ENCODE measurements around the gene HEPACAM.

The HEPACAM gene

GRCh38 chr11:124884869-124885479 lies 50.9 kb downstream of the HEPACAM start:
- DNase-seq (ENCODE audit: low read depth, low spot score) = no peak

DNA sequence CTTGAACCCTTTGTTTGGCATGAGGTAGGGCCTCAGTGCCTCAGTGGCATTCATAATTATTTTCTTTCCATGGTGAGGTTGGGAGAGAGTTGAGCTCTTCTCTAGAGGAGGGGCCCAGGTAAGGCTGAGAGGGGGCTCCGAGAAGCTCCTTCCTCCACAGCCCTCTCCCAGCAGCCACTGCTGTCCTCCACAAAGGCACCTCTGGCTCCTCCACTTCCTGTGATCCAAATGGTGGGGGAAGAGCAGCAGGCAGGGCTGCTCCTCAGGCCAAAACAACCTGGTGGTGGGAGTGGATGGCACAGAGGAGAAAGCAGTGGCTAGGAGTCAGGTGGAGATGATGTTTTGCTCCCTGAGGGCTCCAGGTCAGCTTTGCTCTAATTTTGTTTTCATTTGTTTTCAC lies 51.5 kb downstream of the HEPACAM start:
- no peak for DNase-seq (ENCODE audit: low read depth, low spot score)

DNA sequence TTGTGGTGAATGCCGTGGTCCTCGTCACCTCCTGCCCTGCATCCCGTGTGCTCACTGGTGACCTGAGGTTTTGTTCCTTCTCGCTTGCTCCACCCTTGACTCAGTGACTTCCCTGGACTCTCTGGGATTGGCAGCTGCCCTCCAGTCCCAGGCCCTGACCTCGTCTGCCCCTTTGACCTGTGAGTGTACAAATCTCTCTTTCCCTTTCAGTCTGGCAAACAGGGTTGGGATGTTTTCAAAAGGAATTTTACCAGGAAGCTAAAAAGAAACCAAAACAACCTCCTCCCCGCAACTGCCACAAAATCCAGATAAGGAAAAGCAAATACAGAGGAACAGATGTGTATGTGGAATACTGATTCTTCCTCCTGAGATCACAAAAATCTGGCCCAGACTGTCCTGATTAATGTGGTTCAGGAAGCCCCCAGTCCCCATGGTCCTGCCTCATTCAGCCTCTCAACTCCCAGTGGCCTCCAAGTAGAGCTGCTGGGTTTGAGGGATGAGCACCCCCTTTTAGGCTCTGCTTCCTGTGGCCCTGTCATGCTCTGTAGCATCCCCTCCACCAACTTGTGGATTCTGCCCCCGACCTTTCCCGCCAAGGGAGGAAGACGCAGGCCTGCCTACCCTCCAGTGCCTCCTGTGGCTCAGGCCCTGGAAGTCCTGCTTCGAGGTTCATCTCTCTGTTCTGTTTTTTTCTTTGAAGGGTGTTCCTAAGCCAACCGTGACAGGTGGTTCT lies 53.3 kb downstream of the HEPACAM start:
- DNase-seq (ENCODE audit: low read depth, low spot score) = no peak

DNA sequence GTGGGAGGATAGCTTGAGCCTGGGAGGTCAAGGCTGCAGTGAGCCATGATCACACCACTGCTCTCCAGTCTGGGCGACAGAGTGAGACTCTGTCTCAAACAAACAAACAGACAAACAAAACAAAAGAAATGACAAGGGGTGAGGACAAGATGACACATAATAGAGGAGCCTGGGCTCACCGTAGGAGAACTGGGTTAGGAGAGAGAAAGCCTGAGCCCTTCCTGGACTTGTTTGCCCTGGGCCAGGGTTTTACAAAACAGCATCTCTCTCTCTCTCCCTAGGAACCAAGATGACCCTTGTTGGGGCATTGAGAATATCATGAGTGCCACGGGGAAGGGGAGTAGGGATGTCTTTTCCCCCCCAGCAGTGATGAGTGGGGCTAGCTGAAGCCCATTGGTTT lies 54.9 kb downstream of the HEPACAM start:
- DNase-seq (ENCODE audit: low read depth, low spot score) = no peak

GRCh38 chr11:124880290-124880611 lies 55.6 kb downstream of the HEPACAM start:
- DNase-seq (ENCODE audit: low read depth, low spot score) = no peak

DNA sequence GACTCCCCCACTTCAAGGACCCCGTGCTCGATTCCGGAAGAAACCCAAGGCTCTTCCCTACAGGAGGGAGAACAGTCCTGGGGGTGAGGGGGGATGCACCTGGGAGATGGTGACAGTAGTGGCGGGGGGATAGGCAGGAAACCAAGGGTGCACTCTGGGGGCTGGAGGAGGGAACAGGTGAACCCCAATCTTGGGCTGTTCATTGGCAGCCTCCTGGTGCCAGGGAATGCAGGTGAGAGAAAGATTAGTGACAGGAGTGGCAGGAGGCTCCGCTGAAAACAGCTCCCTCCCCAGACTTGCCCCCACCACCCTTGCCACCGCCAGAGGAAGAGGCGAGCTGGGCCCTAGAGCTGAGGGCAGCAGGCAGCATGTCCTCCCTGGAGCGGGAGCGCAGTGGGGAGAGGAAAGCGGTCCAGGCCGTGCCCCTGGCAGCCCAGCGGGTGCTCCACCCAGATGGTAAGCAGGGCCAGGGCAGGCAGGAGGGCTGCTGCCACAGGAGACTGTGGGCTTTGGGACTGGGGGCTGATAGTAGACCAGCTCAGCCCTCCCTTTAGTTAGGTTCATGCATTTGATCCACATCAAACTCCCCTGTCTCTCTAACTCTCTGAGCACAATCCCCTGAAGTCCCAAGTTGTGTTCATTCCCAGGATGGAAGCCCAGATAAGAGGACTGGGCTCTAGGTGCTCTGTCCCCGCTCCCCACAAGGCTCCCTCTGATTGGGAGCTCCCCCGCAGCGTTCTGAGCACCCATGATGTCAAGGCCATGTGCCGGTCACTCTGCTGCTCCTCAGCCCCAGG lies 56.2 kb downstream of the HEPACAM start:
- no peak for DNase-seq (ENCODE audit: low read depth, low spot score)

DNA sequence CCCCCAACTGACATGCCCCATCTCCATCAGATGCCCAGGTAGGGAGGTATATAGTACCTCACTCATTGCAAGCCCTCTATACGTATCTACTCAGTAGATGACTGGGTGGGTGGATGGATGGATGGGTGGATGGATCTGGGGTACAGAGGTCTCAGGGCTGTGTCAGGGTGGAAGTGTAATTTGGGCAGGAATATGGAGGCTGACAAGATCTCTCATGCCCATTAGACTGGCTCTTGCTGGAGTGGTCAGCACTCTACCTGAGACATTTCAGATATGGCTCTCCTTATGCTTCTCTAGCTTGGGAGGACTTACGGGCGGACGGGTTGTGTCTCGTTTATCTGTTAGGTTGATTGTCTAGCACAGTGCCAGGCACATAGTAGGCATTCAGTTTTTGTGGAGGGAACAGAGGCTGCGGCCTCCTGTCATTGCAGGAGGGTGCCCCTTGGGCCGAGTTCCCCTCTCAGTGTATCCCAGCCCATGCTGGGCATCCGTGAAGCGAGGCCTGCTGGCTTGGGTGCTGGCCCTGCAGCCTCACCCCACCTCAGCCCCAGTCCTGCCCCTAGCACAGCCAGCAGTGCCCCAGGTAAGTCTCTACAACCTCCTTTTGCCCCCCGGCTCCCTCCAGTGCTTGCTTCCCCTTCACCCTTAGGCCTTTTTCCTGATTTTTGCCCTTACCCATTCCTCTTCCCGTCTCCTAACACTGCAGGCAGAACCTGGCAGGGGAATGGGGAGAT lies 56.9 kb downstream of the HEPACAM start:
- DNase-seq (ENCODE audit: low read depth, low spot score) = no peak

DNA sequence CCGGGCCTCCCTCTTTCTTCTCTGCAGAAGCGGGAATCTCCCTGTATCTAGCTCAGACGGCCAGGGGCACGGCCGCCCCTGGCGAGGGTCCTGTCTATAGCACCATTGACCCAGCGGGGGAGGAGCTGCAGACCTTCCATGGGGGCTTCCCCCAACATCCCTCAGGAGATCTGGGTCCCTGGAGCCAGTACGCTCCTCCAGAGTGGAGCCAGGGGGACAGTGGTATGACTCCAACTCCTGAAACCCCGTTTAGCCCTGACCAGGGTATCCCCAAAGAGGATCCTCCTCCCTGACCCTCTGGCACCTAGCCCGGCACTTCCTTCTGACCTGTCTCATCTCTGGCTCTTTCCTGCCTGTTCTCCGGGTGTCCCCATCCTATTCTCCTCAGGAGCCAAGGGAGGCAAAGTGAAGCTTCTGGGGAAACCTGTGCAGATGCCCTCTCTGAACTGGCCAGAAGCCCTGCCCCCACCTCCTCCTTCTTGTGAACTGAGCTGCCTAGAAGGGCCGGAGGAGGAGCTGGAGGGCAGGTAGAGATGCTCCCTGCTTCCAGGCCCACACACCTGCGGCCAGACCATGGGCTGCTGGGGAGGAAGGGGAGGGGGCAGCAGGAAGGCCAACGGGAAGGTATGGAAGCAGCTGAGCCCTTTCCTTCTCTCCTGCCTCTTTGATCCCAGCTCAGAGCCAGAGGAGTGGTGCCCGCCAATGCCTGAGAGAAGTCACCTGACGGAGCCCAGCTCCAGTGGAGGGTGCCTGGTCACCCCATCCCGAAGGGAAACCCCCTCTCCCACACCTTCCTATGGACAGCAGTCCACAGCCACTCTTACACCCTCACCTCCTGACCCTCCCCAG lies 57.7 kb downstream of the HEPACAM start:
- no peak for DNase-seq (ENCODE audit: low read depth, low spot score)

DNA sequence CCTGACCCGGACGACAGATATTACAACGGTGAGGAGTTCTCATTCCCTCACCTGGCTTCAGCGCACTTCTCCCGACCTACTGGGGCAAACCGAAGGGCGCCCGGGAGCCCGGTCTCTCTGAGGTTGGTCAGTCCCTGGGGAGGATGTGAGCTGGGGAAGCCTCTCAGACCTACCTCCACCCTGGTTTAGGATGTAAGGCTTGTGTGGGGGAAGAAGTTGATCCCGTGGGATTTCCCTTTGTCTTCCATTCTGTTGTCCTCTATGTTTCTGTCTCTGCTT lies 58.3 kb downstream of the HEPACAM start:
- DNase-seq (ENCODE audit: low read depth, low spot score) = no peak

DNA sequence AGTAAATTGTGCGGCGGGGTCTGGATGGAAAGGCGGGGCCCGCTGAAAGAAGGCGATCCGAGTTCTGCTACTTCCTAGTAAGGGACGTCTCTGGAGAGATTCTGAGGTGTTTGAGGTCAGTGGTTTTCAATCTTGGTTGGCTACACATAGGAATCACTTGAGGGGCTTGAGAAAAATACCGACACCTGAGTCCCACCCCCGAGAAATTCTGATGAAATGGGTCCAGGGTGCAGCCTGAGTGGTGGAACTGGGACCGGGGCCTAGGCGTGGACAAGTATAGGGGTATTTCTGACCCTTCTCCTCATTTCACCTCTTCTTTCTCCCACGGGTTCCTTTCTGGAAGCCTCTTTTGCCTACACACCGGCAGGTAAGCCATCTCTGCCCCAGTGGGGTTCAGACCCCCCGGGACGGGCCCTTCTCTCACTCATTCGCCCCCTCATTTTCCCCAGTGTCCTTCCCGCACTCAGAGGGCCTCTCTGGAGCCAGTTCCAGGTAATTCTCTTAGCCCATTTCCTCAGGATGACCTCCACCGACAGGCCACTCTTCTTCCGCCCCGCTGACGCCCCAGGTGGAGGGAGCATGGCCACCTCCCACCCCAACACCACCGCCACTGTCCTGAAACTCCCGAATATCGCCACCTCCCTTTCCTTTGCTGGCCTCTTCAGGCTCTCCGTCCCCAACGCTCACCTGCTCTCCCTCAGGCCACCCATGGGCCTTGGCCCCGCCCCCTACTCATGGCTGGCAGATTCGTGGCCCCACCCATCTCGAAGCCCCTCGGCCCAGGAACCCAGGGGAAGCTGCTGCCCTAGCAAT lies 58.8 kb downstream of the HEPACAM start:
- DNase-seq (ENCODE audit: low read depth, low spot score) = no peak

DNA sequence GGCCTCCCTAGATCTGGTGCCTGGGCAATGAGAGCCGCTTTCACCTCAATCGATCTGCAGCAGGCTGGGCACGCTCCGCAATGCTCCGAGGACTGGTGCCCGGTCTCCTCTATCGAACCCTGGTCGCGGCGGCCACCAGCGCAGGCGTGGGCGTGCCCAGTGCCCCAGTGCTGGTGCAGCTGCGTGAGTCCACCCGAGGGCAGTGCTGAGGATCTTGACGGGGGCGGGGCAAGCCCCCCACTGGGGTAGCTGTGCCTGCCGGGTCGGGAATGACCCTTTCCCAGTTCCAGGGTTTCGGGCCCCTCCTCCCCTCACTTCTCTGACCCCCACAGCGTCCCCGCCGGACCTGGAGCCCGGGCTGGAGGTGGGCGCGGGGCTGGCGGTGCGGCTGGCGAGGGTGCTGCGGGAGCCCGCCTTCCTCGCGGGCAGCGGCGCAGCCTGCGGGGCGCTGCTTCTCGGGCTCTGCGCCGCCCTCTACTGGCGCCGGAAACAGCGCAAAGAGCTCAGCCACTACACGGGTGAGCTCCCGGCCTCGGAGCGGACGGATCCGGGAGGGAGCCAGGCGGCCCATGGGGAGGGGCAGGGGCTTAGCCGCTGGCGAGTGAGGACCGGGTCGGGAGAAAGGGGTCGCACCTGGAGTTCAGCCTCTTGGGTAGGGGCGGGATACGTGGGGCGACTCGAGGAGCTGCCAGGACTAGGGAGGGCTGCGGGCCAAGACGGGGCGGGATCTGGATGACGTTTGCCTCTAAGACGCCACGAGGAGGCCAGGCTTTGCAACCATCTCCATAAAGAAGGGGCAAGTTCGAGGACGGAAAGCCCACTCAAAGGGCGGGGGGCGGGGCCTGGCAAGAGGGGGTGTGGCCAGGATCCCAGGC lies 59.7 kb downstream of the HEPACAM start:
- DNase-seq (ENCODE audit: low read depth, low spot score) = peak; percentile 88

- DNase-seq (ENCODE audit: low read depth, low spot score) = no peak
Observed at GRCh38 chr11:124875401-124875800, 60.4 kb downstream of the HEPACAM start.

- DNase-seq (ENCODE audit: low read depth, low spot score) = no peak
Observed at GRCh38 chr11:124874571-124875255, 61.1 kb downstream of the HEPACAM start.

DNA sequence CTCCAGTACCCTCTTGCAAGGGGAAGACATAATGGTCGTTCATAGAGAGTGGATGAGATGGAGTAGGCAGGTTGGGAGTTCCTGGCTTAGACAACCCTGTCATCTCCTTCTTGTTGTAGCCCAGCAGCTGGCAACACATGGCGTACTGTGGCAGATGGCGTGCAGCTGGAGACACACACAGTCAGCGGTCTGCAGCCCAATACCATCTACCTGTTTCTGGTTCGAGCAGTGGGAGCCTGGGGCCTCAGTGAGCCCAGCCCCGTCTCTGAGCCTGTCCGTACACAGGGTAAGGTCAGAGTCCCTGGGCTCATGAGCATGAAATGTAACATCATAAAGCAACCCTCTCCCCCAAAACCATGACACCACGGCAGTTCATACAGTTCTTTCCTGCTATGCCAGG lies 61.9 kb downstream of the HEPACAM start:
- DNase-seq (ENCODE audit: low read depth, low spot score) = no peak

DNA sequence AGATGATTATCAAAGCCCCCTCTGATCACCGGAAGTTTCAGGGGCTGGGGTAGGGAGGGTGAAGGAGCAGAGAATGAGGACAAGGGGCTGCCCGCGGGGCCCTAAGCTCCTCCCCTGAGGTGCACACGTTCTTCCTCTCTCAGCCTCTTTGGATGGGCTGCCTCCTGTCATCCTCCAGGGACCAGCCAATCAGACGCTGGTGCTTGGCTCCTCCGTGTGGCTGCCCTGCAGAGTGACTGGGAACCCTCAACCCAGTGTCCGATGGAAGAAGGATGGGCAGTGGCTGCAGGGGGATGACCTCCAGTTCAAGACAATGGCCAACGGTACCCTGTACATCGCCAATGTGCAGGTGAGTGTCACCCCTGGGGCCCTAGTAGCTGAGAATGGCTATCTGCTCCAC lies 63.1 kb downstream of the HEPACAM start:
- no peak for DNase-seq (ENCODE audit: low read depth, low spot score)

DNA sequence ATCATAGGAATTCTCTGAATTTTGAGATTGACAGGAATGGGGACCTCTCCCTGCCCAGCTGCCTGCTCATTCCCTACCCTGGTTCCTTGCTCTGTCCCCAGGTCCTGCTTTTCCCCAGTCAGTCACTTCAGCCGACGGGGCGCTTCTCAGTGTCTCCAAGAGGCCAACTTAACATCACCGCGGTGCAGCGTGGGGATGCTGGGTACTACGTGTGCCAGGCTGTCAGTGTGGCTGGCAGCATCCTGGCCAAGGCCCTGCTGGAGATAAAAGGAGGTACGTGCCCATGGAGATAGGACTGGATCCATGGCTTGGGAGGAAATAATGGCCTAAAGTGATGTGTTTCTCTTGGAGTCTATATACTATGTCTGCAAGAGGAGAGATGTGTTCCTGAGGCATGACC lies 63.6 kb downstream of the HEPACAM start:
- no peak for DNase-seq (ENCODE audit: low read depth, low spot score)

DNA sequence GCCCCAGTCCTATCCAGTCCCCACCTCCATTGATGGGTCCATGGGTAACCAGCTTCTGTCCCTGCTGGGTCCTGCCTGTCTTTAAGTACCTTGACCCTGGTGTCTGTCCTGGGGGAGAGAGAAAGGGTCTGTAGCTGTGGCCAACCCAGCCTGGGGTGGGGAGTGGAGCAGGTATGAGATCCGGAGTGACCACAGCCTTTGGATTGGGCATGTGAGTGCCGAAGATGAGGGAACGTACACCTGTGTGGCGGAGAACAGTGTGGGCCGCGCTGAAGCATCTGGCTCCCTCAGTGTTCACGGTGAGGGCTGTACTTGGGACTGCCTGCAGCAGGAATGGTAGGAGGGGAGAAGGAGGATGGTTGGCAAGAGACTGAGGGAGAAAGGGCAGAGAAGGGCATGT lies 65.4 kb downstream of the HEPACAM start:
- no peak for DNase-seq (ENCODE audit: low read depth, low spot score)

- DNase-seq (ENCODE audit: low read depth, low spot score) = no peak
Observed at GRCh38 chr11:124869856-124870387, 65.9 kb downstream of the HEPACAM start.

DNA sequence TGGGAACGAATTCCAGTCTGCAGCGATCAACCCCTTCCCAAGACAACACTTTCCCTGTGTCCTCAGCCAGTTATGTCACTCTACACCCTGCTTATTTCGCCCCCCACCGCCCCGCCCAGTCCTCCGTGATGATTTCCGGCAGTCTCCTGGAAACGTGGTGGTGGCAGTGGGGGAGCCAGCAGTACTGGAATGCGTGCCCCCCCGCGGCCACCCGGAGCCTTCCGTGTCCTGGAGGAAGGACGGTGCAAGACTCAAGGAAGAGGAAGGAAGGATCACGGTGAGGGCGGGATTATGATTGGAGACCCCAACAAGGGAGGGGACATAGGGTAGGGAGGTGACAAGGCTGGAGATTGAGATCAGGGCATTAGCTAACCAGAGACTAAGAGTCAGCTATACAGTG lies 66.5 kb downstream of the HEPACAM start:
- DNase-seq (ENCODE audit: low read depth, low spot score) = no peak
